Gastroesophageal sphincter (tissue), 4 donors: Measurements from ENCODE around the gene RESP18. TPM values are rescaled to one million over a fixed set of nuclear protein-coding genes. Genes with fewer than 3 reads are reported as not detected.

ENCODE experiments used
- ATAC-seq: fragments of 150-250 bp; one replicate; pipeline ENCODE4 v1.9.1; 2016; ENCODE audit warnings: mild to moderate bottlenecking, moderate library complexity
- H3K27ac ChIP-seq, 4 donors: fragments of 200-600 bp; sonication (generic) in 3 of 4; 1 replicate in 3 of 4; 2 replicates in 1 of 4; pipeline ENCODE4 v1.5.1; 2016 to 2019
- H3K27me3 ChIP-seq: fragments of 200-600 bp; sonication (generic); one replicate; pipeline ENCODE4 v1.5.1; 2019
- H3K36me3 ChIP-seq, 2 donors: fragments of 200-600 bp; sonication (generic); one replicate each; pipeline ENCODE4 v1.5.1; 2019; ENCODE audit warnings: control low read depth in 1 of 2
- H3K4me1 ChIP-seq, 3 donors: fragments of 200-600 bp; sonication (generic); 1 replicate in 2 of 3; 2 replicates in 1 of 3; pipeline ENCODE4 v1.5.1; 2016 to 2019; ENCODE audit warnings: control low read depth in 2 of 3
- H3K4me3 ChIP-seq, 2 donors: fragments of 200-600 bp; sonication (generic); one replicate each; pipeline ENCODE4 v1.5.1; 2019; ENCODE audit warnings: mild to moderate bottlenecking in 1 of 2, moderate library complexity in 1 of 2
- H3K9me3 ChIP-seq, 3 donors: fragments of 200-600 bp; sonication (generic); one replicate each; pipeline ENCODE4 v1.5.1; 2017 to 2019; ENCODE audit warnings: control low read depth in 2 of 3
- EP300 ChIP-seq: sonication (generic); formaldehyde crosslinking; IDR thresholded peaks from one replicate; pipeline ENCODE4 v1.6.1; 2017; ENCODE audit warnings: antibody characterized with exemption, mild to moderate bottlenecking
- POLR2A ChIP-seq, 2 donors: fragments of 450-650 bp; IDR thresholded peaks; one replicate each; pipeline ENCODE4 v1.6.1; 2017; ENCODE audit warnings: antibody characterized with exemption in 2 of 2, mild to moderate bottlenecking in 2 of 2, moderate library complexity in 1 of 2
- POLR2AphosphoS5 ChIP-seq: sonication (generic); formaldehyde crosslinking; IDR thresholded peaks from one replicate; pipeline ENCODE4 v1.6.1; 2017; ENCODE audit warnings: antibody characterized with exemption
- WGBS, 2 donors: methylation state at CpG; one replicate each; pipeline ENCODE4 v1.1.5; 2018; ENCODE audit warnings: low coverage in 1 of 2; 5-methylcytosine and 5-hydroxymethylcytosine counted together
- total RNA-seq, 4 donors: library from RNA; depleted of rRNA; stranded (reverse); fragments of >200 nt; gene quantifications; one replicate each; pipeline ENCODE4 v1.1.0, GENCODE V29; 2016
- TF ChIP-seq, protein P1 (sequence below), 4 experiments: fragments of 200-600 bp in 2 of 4; fragments of 450-650 bp in 2 of 4; sonication (generic) in 1 of 4; IDR thresholded peaks; one replicate each; pipeline ENCODE4 v1.5.1; 2017 to 2019; ENCODE audit warnings: antibody characterized with exemption in 4 of 4, mild to moderate bottlenecking in 2 of 4, moderate library complexity in 2 of 4

RESP18 gene
- total RNA-seq, 4 donors from 2014 or later: not detected

DNA sequence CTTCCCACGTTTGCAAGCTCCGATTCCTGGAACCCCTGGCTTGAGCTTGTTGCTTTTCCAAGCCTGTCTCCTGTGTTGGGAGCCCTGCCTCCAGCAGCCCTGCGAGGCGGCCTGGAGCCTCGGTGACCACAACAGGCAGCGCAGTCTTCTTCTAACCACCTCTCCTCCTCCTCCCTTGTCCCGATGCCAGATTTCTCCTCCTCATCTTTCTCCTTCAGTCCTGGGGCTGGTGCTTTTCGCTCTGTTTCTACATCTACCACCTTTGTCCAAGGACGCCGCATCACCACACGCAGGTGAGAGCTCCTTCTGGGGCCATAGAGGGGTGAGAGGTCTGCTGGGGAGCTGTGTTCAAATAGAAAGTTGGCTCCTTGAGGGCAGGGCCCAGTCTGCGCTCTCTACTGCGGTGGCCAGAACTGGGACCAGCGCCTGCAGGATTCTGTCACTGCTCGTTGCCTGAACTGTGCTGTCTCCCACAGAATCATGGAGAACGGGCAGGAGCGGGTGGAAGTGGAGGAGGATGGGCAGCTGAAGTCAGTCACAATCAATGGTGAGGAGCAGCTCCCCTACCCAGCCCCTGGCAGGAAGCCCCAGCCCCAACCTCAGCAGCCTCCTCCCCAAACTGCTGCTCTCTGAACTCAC, 49.5 kb downstream of the RESP18 start:
- ATAC-seq: no peak
- Histone ChIP-seq H3K9me3 (no peaks in the 10 kb centered on the region), H3K36me3 (peaks cover 0 to 66% of the 10 kb centered on the region in 2 donors), H3K4me1 (peaks cover 4 to 72% (median 17%) of the 10 kb centered on the region in 3 donors), H3K4me3 (no peak overlapping the region), H3K27me3 (no peaks in the 10 kb centered on the region), H3K27ac (peak overlapping the region in 2 of 4 donors; percentile 19 to 49)
- no peak for TF ChIP-seq POLR2AphosphoS5
- TF ChIP-seq EP300: no peak
- no peak for TF ChIP-seq POLR2A (IDR thresholded peaks at IDR 0.05)
- TF ChIP-seq, protein P1, sequence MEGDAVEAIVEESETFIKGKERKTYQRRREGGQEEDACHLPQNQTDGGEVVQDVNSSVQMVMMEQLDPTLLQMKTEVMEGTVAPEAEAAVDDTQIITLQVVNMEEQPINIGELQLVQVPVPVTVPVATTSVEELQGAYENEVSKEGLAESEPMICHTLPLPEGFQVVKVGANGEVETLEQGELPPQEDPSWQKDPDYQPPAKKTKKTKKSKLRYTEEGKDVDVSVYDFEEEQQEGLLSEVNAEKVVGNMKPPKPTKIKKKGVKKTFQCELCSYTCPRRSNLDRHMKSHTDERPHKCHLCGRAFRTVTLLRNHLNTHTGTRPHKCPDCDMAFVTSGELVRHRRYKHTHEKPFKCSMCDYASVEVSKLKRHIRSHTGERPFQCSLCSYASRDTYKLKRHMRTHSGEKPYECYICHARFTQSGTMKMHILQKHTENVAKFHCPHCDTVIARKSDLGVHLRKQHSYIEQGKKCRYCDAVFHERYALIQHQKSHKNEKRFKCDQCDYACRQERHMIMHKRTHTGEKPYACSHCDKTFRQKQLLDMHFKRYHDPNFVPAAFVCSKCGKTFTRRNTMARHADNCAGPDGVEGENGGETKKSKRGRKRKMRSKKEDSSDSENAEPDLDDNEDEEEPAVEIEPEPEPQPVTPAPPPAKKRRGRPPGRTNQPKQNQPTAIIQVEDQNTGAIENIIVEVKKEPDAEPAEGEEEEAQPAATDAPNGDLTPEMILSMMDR (IDR thresholded peaks at IDR 0.05): no peak
- WGBS, 2 donors: 70 to 90% methylated on average over 4 to 8 of the region's 17 CpGs

DNA sequence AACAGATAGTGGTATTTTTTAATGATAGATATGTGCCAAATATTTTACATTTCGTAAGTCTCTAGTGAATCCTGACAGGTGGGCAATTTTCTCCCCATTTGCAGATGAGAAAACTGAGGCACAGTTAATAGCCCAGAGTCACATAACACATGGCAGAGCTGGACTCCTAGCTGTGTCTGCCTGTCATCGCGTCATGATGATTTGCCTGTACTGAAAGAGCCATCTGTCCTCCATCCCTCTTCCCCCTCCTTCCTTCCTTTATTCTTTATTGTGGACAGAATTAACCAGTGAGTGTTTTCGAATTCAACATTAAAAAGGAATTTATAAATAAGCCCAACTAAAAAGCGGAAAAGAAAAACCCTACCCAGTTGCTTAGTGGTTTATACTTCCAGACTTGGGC, 50.2 kb downstream of the RESP18 start:
- ATAC-seq: no peak
- Histone ChIP-seq H3K9me3 (no peaks in the 10 kb centered on the region), H3K36me3 (peaks cover 0 to 66% of the 10 kb centered on the region in 2 donors), H3K4me1 (peaks cover 4 to 78% (median 20%) of the 10 kb centered on the region in 3 donors), H3K27me3 (no peaks in the 10 kb centered on the region), H3K27ac (peak overlapping the region in 1 of 4 donors; percentile 98), H3K4me3 (no peak overlapping the region)
- 72 to 75% methylated on average over 5 of the region's 5 CpGs for WGBS, 2 donors
- TF ChIP-seq POLR2AphosphoS5 (no peak), EP300 (no peak), POLR2A (IDR thresholded peaks at IDR 0.05) (no peak)
- TF ChIP-seq, protein P1 (IDR thresholded peaks at IDR 0.05): no peak

DNA sequence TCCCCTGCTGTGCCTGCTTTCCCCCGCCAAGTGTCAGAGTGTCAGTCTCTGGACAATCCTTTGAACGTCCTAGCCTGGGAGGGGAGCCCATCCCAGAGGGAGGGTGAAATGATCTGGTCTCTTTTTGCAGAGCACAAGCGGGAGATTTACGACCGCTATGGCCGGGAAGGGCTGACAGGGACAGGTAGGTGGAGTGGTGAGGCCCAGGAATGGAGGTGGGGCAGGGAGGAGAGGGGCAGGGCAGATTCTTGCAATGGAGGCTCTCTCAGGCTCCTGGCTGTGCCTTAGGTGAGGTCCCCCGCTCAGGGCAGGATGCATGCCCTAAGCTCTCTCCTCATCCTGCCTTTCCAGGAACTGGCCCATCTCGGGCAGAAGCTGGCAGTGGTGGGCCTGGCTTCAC, 51.0 kb downstream of the RESP18 start:
- ATAC-seq: no peak
- H3K9me3 ChIP-seq: no peaks in the 10 kb centered on the region
- H3K27ac ChIP-seq: peak overlapping the region in 3 of 4 donors; percentile 35 to 99 (median 98)
- H3K4me3 ChIP-seq: no peak overlapping the region
- TF ChIP-seq POLR2AphosphoS5: no peak
- no peak for TF ChIP-seq EP300
- no peak for TF ChIP-seq POLR2A (IDR thresholded peaks at IDR 0.05)
- TF ChIP-seq, protein P1 (IDR thresholded peaks at IDR 0.05): no peak
- peaks cover 0 to 63% of the 10 kb centered on the region in 2 donors for H3K36me3 ChIP-seq
- peaks cover 4 to 78% (median 20%) of the 10 kb centered on the region in 3 donors for H3K4me1 ChIP-seq
- H3K27me3 ChIP-seq: no peaks in the 10 kb centered on the region
- 67 to 88% methylated on average over 2 to 3 of the region's 8 CpGs for WGBS, 2 donors

DNA sequence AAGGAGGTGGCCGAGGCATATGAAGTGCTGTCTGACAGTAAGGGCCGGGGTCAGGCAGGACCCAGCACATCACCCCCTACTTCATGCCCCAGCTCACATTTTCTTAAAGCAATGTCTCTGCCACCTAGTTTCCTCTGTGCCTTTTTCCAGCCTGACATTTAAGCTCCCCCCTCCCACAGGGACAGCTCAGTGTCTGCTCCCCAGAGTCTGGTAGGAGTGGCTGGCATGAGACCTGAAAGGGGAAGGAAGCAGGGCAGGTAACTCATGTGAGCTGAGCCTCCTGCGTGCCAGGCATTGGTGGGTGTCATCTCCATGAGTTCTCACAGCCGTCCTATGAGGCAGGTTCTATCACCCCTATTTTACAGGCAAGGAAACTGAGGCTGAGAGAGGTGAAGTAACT, 51.9 kb downstream of the RESP18 start:
- Histone ChIP-seq H3K4me3 (peak overlapping the region in 1 of 2 donors; percentile 74), H3K27me3 (no peaks in the 10 kb centered on the region), H3K9me3 (no peaks in the 10 kb centered on the region), H3K4me1 (peaks cover 4 to 68% (median 19%) of the 10 kb centered on the region in 3 donors), H3K27ac (peak overlapping the region in 3 of 4 donors; percentile 95 to 99 (median 98)), H3K36me3 (peaks cover 0 to 54% of the 10 kb centered on the region in 2 donors)
- WGBS, 2 donors: 67 to 83% methylated on average over 1 to 4 of the region's 4 CpGs
- no peak for TF ChIP-seq EP300
- no peak for TF ChIP-seq POLR2A (IDR thresholded peaks at IDR 0.05)
- ATAC-seq: no peak

DNA sequence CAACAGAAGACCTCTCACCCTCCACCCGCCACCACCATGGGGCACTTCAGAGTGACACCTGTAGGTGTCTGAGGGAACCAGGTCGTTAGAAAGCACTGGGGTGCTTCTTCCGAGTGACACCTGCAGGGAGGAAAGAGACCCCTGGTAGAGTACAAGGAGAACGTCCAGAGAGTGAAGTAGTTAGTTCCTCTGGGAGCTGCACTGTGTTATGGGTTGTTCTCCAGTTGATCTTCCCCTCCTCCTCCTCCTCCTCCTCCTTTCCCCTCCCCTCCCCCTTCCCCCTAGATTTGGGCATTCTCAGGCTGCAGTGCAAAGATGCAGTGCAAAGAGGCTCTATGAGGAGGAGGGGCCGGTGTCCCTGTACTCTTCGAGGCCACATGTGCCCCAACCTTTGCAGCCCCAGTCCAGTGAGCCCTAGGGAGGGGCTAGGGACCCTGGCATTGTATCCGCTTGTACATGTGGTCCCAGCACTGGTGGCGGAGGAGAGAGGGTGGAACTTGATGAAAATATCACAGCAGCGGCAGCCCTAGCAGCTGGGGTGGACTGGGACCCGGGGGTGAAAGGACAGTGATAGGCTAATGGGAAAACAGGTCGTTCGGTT, 52.5 kb downstream of the RESP18 start:
- H3K9me3 ChIP-seq: no peaks in the 10 kb centered on the region
- TF ChIP-seq, protein P1 (IDR thresholded peaks at IDR 0.05): no peak
- TF ChIP-seq POLR2A (IDR thresholded peaks at IDR 0.05): no peak
- no peak for TF ChIP-seq POLR2AphosphoS5
- no peak for TF ChIP-seq EP300
- peak overlapping the region; percentile 95 to 99 (median 96) for H3K27ac ChIP-seq
- peaks cover 4 to 62% (median 15%) of the 10 kb centered on the region in 3 donors for H3K4me1 ChIP-seq
- ATAC-seq: no peak
- H3K36me3 ChIP-seq: peaks cover 0 to 47% of the 10 kb centered on the region in 2 donors
- no peaks in the 10 kb centered on the region for H3K27me3 ChIP-seq
- 23 to 35% methylated on average over 3 to 5 of the region's 12 CpGs for WGBS, 2 donors
- H3K4me3 ChIP-seq: peak overlapping the region; percentile 74 to 81
